ENCODE measurements around the gene GREM2. TPM values are rescaled to one million over a fixed set of nuclear protein-coding genes. Genes with fewer than 3 reads are reported as not detected.

The GREM2 gene
- total and polyA plus RNA-seq, 2 experiments from 2014 or later = 0.18 to 0.21 TPM

DNA sequence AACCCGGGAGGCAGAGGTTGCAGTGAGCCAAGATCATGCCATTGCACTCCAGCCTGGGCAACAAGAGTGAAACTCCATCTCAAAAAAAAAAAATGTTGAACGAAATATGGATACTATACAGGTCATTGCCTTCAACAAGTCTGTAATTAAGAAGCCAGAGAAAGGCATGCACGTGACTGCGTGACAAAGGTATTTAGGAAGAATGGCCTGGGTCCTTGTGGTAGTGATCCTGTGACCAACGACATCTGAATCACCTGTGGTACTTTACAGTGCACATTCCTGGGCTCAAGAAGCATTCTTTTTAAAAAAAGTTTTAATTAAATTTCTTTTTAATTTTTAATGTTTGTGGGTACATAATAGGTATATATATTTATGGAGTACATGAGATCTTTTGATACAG, 115.0 kb downstream of the GREM2 start:
- no peak overlapping the region for H3K4me2 ChIP-seq
- Mint-ChIP-seq H3K4me3 (no peak overlapping the region), H3K36me3 (ENCODE audit: low read depth) (no peaks in the 10 kb centered on the region), H3K27me3 (ENCODE audit: insufficient read depth, low read depth, poor library complexity) (peaks cover 7% of the 10 kb centered on the region), H3K9me3 (no peaks in the 10 kb centered on the region), H3K4me1 (peaks cover 1% of the 10 kb centered on the region; the same call in 2 of the 3 replicates), H3K27ac (no peak overlapping the region)
- H2AFZ ChIP-seq = no peak overlapping the region
- DNase-seq (ENCODE audit: low spot score) (no peak), ATAC-seq (no peak)
- no peaks in the 10 kb centered on the region for H3K79me2 ChIP-seq (replicated peaks; ENCODE audit: insufficient read depth)
- no peaks in the 10 kb centered on the region for H4K20me1 ChIP-seq (replicated peaks; ENCODE audit: insufficient read depth)
- H3F3A ChIP-seq (replicated peaks; ENCODE audit: low read depth) = 0 out of 2 replicates have a peak, but pooled peaks cover 5% of the 10 kb centered on the region
- H3K4me1 ChIP-seq (ENCODE audit: insufficient read depth) = peaks cover 4% of the 10 kb centered on the region; the same call in 1 of the 2 replicates
- TF ChIP-seq STAT1 (IDR thresholded peaks at IDR 0.05; ENCODE audit: unreplicated experiment) = no peak
- TF ChIP-seq ZNF114 (CRISPR knock-in tag; IDR thresholded peaks at IDR 0.05) = no peak
- H3K36me3 ChIP-seq (ENCODE audit: insufficient read depth) = no peaks in the 10 kb centered on the region
- H3K27me3 ChIP-seq (ENCODE audit: insufficient read depth) = peaks cover 14% of the 10 kb centered on the region; the same call in 1 of the 2 replicates
- peaks cover 7% of the 10 kb centered on the region for H3K9me2 ChIP-seq (ENCODE audit: insufficient read depth)
- no peak overlapping the region for H3K4me3 ChIP-seq
- no peak overlapping the region for H3K27ac ChIP-seq (ENCODE audit: low read depth)

DNA sequence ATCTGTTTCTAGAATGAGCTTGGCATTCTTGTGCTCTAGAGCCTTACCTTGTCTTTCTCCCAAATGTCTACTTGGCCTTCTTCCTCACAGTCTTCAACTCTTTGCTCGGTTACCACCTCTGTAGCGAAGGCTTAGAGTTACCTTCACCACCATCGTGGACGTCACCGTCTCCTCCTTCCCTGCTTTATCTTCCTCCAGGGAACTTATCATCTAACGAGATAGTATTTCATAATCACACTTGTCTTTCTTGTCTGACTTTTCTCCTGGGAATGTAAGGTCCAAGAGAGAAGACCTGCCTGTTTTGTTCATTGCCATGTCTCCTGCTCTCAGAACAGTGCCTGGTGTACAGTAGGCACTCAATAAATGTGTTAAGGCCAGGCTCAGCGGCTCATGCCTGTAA, 115.6 kb downstream of the GREM2 start:
- Mint-ChIP-seq H3K27ac (no peak overlapping the region), H3K4me3 (no peak overlapping the region), H3K27me3 (ENCODE audit: insufficient read depth, low read depth, poor library complexity) (peaks cover 10% of the 10 kb centered on the region), H3K4me1 (peaks cover 6% of the 10 kb centered on the region), H3K9me3 (no peaks in the 10 kb centered on the region), H3K36me3 (ENCODE audit: low read depth) (no peaks in the 10 kb centered on the region)
- H3K4me3 ChIP-seq = no peak overlapping the region
- H3K4me1 ChIP-seq (ENCODE audit: insufficient read depth) = peaks cover 9% of the 10 kb centered on the region; the same call in 1 of the 2 replicates
- ATAC-seq (no peak), DNase-seq (ENCODE audit: low spot score) (no peak)
- peaks cover 18% of the 10 kb centered on the region; the same call in 1 of the 2 replicates for H3K27me3 ChIP-seq (ENCODE audit: insufficient read depth)
- no peak overlapping the region for H2AFZ ChIP-seq
- H3K36me3 ChIP-seq (ENCODE audit: insufficient read depth) = no peaks in the 10 kb centered on the region
- peaks cover 7% of the 10 kb centered on the region for H3K9me2 ChIP-seq (ENCODE audit: insufficient read depth)
- H4K20me1 ChIP-seq (replicated peaks; ENCODE audit: insufficient read depth) = no peaks in the 10 kb centered on the region
- H3K79me2 ChIP-seq (replicated peaks; ENCODE audit: insufficient read depth) = no peaks in the 10 kb centered on the region
- H3K27ac ChIP-seq (ENCODE audit: low read depth) = no peak overlapping the region
- 0 out of 2 replicates have a peak, but pooled peaks cover 5% of the 10 kb centered on the region for H3F3A ChIP-seq (replicated peaks; ENCODE audit: low read depth)
- TF ChIP-seq, protein P1, sequence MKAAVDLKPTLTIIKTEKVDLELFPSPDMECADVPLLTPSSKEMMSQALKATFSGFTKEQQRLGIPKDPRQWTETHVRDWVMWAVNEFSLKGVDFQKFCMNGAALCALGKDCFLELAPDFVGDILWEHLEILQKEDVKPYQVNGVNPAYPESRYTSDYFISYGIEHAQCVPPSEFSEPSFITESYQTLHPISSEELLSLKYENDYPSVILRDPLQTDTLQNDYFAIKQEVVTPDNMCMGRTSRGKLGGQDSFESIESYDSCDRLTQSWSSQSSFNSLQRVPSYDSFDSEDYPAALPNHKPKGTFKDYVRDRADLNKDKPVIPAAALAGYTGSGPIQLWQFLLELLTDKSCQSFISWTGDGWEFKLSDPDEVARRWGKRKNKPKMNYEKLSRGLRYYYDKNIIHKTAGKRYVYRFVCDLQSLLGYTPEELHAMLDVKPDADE (IDR thresholded peaks at IDR 0.05) = no peak
- TF ChIP-seq, protein P2, sequence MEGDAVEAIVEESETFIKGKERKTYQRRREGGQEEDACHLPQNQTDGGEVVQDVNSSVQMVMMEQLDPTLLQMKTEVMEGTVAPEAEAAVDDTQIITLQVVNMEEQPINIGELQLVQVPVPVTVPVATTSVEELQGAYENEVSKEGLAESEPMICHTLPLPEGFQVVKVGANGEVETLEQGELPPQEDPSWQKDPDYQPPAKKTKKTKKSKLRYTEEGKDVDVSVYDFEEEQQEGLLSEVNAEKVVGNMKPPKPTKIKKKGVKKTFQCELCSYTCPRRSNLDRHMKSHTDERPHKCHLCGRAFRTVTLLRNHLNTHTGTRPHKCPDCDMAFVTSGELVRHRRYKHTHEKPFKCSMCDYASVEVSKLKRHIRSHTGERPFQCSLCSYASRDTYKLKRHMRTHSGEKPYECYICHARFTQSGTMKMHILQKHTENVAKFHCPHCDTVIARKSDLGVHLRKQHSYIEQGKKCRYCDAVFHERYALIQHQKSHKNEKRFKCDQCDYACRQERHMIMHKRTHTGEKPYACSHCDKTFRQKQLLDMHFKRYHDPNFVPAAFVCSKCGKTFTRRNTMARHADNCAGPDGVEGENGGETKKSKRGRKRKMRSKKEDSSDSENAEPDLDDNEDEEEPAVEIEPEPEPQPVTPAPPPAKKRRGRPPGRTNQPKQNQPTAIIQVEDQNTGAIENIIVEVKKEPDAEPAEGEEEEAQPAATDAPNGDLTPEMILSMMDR (conservative IDR thresholded peaks at IDR 0.05; ENCODE audit: low read depth in 2 of 2) = no peak
- TF ChIP-seq NANOG (IDR thresholded peaks at IDR 0.05; ENCODE audit: borderline replicate concordance) (no peak), ZNF331 (CRISPR knock-in tag; IDR thresholded peaks at IDR 0.05; ENCODE audit: low read depth) (no peak), CREB1 (CRISPR knock-in tag; IDR thresholded peaks at IDR 0.05; ENCODE audit: low read depth) (no peak), EZH2 (IDR thresholded peaks at IDR 0.05; ENCODE audit: low read depth, unreplicated experiment) (no peak), ZNF114 (CRISPR knock-in tag; IDR thresholded peaks at IDR 0.05) (no peak), JUNB (IDR thresholded peaks at IDR 0.05; ENCODE audit: unreplicated experiment) (no peak)
- TF ChIP-seq, protein P3, sequence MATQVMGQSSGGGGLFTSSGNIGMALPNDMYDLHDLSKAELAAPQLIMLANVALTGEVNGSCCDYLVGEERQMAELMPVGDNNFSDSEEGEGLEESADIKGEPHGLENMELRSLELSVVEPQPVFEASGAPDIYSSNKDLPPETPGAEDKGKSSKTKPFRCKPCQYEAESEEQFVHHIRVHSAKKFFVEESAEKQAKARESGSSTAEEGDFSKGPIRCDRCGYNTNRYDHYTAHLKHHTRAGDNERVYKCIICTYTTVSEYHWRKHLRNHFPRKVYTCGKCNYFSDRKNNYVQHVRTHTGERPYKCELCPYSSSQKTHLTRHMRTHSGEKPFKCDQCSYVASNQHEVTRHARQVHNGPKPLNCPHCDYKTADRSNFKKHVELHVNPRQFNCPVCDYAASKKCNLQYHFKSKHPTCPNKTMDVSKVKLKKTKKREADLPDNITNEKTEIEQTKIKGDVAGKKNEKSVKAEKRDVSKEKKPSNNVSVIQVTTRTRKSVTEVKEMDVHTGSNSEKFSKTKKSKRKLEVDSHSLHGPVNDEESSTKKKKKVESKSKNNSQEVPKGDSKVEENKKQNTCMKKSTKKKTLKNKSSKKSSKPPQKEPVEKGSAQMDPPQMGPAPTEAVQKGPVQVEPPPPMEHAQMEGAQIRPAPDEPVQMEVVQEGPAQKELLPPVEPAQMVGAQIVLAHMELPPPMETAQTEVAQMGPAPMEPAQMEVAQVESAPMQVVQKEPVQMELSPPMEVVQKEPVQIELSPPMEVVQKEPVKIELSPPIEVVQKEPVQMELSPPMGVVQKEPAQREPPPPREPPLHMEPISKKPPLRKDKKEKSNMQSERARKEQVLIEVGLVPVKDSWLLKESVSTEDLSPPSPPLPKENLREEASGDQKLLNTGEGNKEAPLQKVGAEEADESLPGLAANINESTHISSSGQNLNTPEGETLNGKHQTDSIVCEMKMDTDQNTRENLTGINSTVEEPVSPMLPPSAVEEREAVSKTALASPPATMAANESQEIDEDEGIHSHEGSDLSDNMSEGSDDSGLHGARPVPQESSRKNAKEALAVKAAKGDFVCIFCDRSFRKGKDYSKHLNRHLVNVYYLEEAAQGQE (IDR thresholded peaks at IDR 0.05; ENCODE audit: unreplicated experiment) = no peak
- no peak overlapping the region for H3K4me2 ChIP-seq
